HG02938 (cell line): ENCODE data around the gene OR51B2.
"Not testable (repeated sequence)": the region's sequence is repeated elsewhere in the genome, so short reads cannot be mapped to it uniquely, and the experiment has no call there.

Experiments used
- ATAC-seq: cut with Tn5 transposase; IDR thresholded peaks from one replicate; pipeline ENCODE4 v1.9.1; 2021; ENCODE audit warnings: mild to moderate bottlenecking, moderate library complexity; ENCODE audit not compliant: unreplicated experiment

The OR51B2 gene

GRCh38 chr11:5313326-5314023, 10.6 kb downstream of the OR51B2 start:
- not testable (repeated sequence) for ATAC-seq

- ATAC-seq: no peak
Measured at GRCh38 chr11:5310423-5310822, 13.7 kb downstream of the OR51B2 start.

GRCh38 chr11:5307256-5308019, 16.7 kb downstream of the OR51B2 start:
- ATAC-seq: no peak

- no peak for ATAC-seq
Measured at GRCh38 chr11:5304046-5304445, 20.1 kb downstream of the OR51B2 start.

GRCh38 chr11:5303626-5304025, 20.5 kb downstream of the OR51B2 start:
- ATAC-seq: no peak

GRCh38 chr11:5301846-5302245, 22.3 kb downstream of the OR51B2 start, which contains the start of gene OR51B4:
Gene OR51B4 (minus strand): TSS chr11:5301946. CDS start chr11:5301946, 0 bp downstream.
- no peak for ATAC-seq

- no peak for ATAC-seq
Measured at GRCh38 chr11:5300251-5300650, 23.8 kb downstream of the OR51B2 start.

GRCh38 chr11:5298451-5298850, 25.6 kb downstream of the OR51B2 start:
- ATAC-seq: no peak

GRCh38 chr11:5297721-5298323, 26.3 kb downstream of the OR51B2 start:
- no peak for ATAC-seq

- not testable (repeated sequence) for ATAC-seq
Measured at GRCh38 chr11:5294342-5294995, 29.6 kb downstream of the OR51B2 start.

GRCh38 chr11:5293028-5293427, 31.1 kb downstream of the OR51B2 start:
- ATAC-seq: no peak

- peak; percentile 89 for ATAC-seq
Measured at GRCh38 chr11:5291207-5291838, 32.8 kb downstream of the OR51B2 start.

- no peak for ATAC-seq
Measured at GRCh38 chr11:5290106-5290505, 34.0 kb downstream of the OR51B2 start.

GRCh38 chr11:5289696-5290095, 34.4 kb downstream of the OR51B2 start:
- no peak for ATAC-seq

GRCh38 chr11:5288906-5289550, 35.1 kb downstream of the OR51B2 start:
- no peak for ATAC-seq

GRCh38 chr11:5288108-5288905, 35.8 kb downstream of the OR51B2 start:
- ATAC-seq: no peak

- no peak for ATAC-seq
Measured at GRCh38 chr11:5286901-5287300, 37.2 kb downstream of the OR51B2 start.

- ATAC-seq: no peak
Measured at GRCh38 chr11:5286351-5286750, 37.7 kb downstream of the OR51B2 start.

GRCh38 chr11:5285703-5286340, 38.3 kb downstream of the OR51B2 start:
- ATAC-seq: no peak
